Memory B cell (primary cell): ENCODE measurements around the gene ZNF24.

ENCODE experiments used
- ATAC-seq: fragments of 150-1000 bp; cut with Tn5 transposase; 2 replicates; pipeline ENCODE4 v1.10.0; 2021; ENCODE audit warnings: low read depth, mild to moderate bottlenecking, moderate library complexity
- DNase-seq, 2 donors: peaks; one replicate each; pipeline ENCODE4 v3.0.0; 2022; ENCODE audit warnings: low spot score in 2 of 2
- H3K27ac Mint-ChIP-seq: one replicate; pipeline ENCODE4 v1.8.0; 2022; ENCODE audit warnings: mild to moderate bottlenecking, moderate library complexity, mixed read lengths
- H3K27me3 Mint-ChIP-seq: one replicate; pipeline ENCODE4 v1.8.0; 2022; ENCODE audit warnings: mixed read lengths
- H3K36me3 Mint-ChIP-seq: one replicate; pipeline ENCODE4 v1.8.0; 2022; ENCODE audit warnings: mild to moderate bottlenecking, mixed read lengths
- H3K4me1 Mint-ChIP-seq: one replicate; pipeline ENCODE4 v1.8.0; 2022; ENCODE audit warnings: mixed read lengths
- H3K4me3 Mint-ChIP-seq: one replicate; pipeline ENCODE4 v1.8.0; 2022; ENCODE audit warnings: mild to moderate bottlenecking, moderate library complexity, mixed read lengths
- H3K9me3 Mint-ChIP-seq: one replicate; pipeline ENCODE4 v1.8.0; 2022; ENCODE audit warnings: mixed read lengths

Gene ZNF24

DNA sequence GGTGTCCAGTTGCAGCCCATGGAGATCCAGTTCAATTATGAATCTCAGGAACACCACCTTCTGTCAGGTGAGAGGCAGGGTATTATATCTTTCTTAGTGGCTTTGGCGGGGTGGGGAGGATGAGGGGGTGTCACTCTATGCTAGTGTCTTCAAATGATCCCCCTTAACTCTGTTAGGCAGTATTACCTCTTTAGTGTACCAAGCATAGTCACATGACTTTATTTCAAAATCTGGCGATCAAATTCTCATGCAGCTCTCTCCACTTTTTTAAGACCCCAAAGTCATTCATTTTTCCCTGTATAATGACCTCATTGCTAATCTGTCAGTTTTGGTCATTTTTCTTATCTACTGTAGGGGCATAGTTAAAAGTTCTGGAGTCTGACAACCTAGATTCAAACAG, 53.1 kb downstream of the ZNF24 start:
- Mint-ChIP-seq H3K27me3 (no peaks in the 10 kb centered on the region), H3K4me1 (peaks cover 48% of the 10 kb centered on the region), H3K36me3 (peaks cover 25% of the 10 kb centered on the region), H3K4me3 (peak overlapping the region; percentile 94), H3K27ac (peak overlapping the region; percentile 97), H3K9me3 (peaks cover 2% of the 10 kb centered on the region)
- DNase-seq (no peak), ATAC-seq (no peak)

DNA sequence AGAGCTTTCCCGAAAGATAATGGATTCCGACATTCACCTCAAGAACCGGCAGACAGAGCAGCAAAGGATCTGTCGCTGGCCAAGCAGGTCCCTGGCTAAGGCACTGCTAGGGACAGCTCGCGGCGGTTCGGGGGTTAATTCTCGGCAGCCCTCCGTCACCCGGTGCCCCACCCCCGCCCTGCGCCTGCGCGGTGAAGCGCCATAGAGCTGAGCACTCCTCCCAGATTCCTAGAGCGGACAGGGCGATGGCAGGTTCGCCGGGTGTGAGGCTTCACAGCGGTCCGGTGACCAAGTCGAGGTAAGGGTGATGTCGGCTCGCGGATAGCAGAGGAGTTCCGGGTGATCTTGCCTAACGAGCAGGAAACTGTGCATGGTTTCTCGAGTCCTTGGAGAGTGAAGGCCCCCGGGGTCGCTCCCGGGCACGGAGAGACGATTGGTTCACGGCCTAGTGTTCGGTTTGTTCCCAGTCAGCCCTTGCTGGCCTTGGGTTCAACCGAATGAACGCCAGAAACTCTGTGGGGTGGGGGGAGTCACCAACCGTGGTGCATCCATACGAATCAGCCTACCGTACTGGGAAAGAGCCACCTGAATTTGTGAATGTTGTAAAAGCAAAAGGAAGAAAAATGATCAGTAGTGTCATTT, 54.0 kb downstream of the ZNF24 start, which contains the start of gene ZSCAN30:
TSS of gene ZSCAN30 (minus strand) at position 136 of the 642 bp plus-strand sequence. CDS start 25,877 bp downstream, outside the sequence.
- Mint-ChIP-seq H3K4me1 (peaks cover 45% of the 10 kb centered on the region), H3K27me3 (no peaks in the 10 kb centered on the region), H3K9me3 (peaks cover 6% of the 10 kb centered on the region), H3K27ac (peak within 1 kb of the TSS; percentile 97), H3K4me3 (peak within 1 kb of the TSS; percentile 94), H3K36me3 (peaks cover 17% of the 10 kb centered on the region)
- DNase-seq = peak; percentile 95 to 99
- peak; percentile 91 for ATAC-seq

DNA sequence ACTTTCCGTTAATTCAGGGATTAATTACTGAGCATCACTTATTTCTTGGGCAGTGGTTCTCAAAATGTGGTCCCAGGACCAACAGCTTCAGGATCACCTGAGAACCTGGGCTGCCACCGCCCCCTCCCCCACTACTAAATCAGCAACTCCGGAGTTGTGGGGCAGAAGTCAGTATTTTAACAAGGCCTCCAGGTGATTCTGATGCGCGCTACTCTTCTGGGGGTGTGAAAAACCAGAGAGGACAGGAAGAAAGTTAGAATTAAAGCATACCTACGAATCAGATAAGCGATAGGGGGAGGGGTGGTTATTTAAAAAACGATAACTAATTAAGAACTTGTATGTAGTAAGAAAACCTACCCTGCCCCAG, 54.5 kb downstream of the ZNF24 start:
- peaks cover 14% of the 10 kb centered on the region for H3K36me3 Mint-ChIP-seq
- peaks cover 6% of the 10 kb centered on the region for H3K9me3 Mint-ChIP-seq
- ATAC-seq (peak; percentile 37), DNase-seq (peak in 1 of 2 donors; percentile 18)
- no peaks in the 10 kb centered on the region for H3K27me3 Mint-ChIP-seq
- H3K4me1 Mint-ChIP-seq = peaks cover 45% of the 10 kb centered on the region
- peak overlapping the region; percentile 97 for H3K27ac Mint-ChIP-seq
- peak overlapping the region; percentile 94 for H3K4me3 Mint-ChIP-seq

DNA sequence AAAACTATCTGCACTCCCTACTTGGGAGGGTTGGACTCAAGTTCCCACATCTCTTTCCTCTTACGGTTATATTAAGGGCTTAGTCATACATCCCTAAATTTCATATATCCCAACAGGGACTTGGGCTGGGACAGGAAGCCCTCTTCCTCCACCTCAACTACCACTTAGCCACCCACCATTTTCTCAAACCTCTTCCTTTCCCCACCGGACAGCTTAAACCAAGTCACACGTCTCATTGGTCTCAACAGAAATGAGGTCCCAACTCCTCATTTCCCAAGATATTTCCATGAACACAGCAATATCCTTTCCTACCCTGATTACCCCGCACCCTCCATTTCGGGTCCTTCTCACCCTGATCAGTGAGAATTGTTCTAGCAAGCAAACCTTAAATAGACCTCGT, 54.9 kb downstream of the ZNF24 start:
- Mint-ChIP-seq H3K4me3 (peak overlapping the region; percentile 94), H3K9me3 (peaks cover 6% of the 10 kb centered on the region), H3K36me3 (peaks cover 12% of the 10 kb centered on the region), H3K27me3 (no peaks in the 10 kb centered on the region), H3K4me1 (peaks cover 42% of the 10 kb centered on the region), H3K27ac (peak overlapping the region; percentile 97)
- ATAC-seq (no peak), DNase-seq (no peak)

DNA sequence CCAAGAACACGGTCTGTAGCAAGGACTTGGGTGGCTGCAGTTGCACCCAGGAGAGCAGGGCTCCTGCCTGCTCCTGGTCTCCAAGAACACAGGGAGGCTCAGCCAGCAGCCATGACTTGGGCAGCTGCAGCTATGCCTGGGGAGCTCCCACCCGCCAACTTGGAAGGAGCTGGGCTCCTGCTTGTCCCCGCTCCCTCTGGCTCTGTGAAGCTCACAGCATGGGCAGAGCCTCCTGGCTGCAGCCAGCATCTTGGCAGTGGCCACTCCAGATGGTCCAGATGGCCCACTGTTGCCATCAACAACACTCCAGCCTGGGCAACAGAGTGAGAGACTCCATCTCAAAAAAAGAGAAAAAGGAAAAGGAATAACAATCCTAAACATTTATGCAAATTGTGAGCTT, 59.4 kb downstream of the ZNF24 start:
- Mint-ChIP-seq H3K27ac (no peak overlapping the region), H3K36me3 (peaks cover 9% of the 10 kb centered on the region), H3K4me1 (peaks cover 13% of the 10 kb centered on the region), H3K4me3 (no peak overlapping the region), H3K9me3 (peaks cover 6% of the 10 kb centered on the region), H3K27me3 (no peaks in the 10 kb centered on the region)
- ATAC-seq (no peak), DNase-seq (no peak)

DNA sequence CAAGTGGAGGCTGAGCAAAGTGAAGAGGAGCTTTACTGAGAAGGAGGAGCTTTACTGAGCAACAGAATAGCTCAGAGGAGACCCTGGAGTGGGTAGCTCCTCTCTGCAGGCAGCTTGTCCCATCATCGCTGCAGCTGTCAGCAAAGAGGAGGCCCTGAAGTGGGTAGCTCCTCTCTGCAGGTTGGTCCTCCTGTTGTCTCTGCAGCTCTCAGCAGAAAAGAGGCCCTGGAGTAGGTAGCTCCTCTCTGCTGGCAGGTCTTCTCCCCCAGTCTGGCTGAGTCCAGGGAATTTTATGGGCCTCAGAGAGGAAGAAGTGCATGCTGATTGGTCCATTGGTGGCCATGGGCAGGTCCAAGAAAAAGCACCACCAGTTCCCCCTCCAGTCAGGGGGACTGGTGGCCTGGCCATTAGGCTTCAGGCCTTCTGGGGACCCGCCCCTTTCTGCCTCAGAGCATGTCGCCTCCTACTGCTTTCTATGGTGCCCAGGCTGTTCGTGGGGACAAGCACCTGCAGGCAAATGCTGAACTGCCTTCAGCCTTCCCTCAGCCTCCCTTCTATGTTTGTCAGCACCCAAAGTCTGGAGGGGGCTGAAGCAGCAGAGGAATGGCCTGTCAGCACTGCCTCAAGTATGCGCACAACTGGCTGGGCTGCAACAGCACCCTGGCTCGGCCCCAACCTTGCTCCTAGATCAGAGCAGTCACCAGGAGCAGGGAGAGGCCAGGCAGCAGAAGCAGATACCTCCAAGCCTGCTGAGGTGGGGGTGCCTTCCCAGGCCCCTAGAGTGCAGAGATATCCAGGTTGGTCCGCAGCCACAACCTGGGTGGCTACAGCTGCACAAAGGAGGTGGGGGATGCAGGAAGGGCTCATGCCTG, 60.1 kb downstream of the ZNF24 start:
- Mint-ChIP-seq H3K4me1 (peaks cover 8% of the 10 kb centered on the region), H3K27me3 (no peaks in the 10 kb centered on the region), H3K4me3 (no peak overlapping the region), H3K36me3 (peaks cover 9% of the 10 kb centered on the region), H3K9me3 (peaks cover 7% of the 10 kb centered on the region), H3K27ac (no peak overlapping the region)
- DNase-seq (no peak), ATAC-seq (no peak)

DNA sequence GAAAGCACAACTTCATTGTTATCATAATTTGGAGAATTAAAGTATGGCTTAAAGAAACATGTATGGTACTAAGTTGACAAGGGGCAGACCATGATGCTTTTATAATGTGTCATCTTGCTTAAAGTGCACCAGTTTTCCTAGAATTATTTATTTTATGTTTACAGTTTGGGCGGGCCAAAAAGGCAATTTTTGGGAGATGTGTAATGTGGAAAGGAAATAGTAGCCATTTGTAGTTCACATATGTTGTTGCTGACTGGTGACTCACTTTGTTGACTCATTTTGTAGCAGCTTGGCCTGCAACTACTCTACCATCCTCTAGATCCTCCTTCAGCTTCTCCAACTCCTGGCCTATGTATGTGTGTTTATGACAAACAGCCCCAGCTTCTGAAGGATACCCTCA, 61.9 kb downstream of the ZNF24 start:
- Mint-ChIP-seq H3K36me3 (peaks cover 15% of the 10 kb centered on the region), H3K4me3 (no peak overlapping the region), H3K9me3 (peaks cover 7% of the 10 kb centered on the region), H3K27me3 (no peaks in the 10 kb centered on the region), H3K4me1 (peaks cover 4% of the 10 kb centered on the region), H3K27ac (no peak overlapping the region)
- DNase-seq (no peak), ATAC-seq (no peak)
